ENCODE results near the gene FAT3. TPM values are rescaled to one million over a fixed set of nuclear protein-coding genes. Genes with fewer than 3 reads are reported as not detected.

Gene FAT3
- total RNA-seq (2022): 0.02 and 0.05 TPM in 2 replicates
- percentile 3 among the genes with signal in this experiment for Bru-seq, nascent RNA
- percentile 3 among the genes with signal in this experiment for BruChase-seq, experiment 1, labeled RNA remaining after a 6-hour chase
- BruChase-seq, experiment 2, labeled RNA remaining after a 2-hour chase: percentile 4 among the genes with signal in this experiment
- long read RNA-seq: 0 reads

DNA sequence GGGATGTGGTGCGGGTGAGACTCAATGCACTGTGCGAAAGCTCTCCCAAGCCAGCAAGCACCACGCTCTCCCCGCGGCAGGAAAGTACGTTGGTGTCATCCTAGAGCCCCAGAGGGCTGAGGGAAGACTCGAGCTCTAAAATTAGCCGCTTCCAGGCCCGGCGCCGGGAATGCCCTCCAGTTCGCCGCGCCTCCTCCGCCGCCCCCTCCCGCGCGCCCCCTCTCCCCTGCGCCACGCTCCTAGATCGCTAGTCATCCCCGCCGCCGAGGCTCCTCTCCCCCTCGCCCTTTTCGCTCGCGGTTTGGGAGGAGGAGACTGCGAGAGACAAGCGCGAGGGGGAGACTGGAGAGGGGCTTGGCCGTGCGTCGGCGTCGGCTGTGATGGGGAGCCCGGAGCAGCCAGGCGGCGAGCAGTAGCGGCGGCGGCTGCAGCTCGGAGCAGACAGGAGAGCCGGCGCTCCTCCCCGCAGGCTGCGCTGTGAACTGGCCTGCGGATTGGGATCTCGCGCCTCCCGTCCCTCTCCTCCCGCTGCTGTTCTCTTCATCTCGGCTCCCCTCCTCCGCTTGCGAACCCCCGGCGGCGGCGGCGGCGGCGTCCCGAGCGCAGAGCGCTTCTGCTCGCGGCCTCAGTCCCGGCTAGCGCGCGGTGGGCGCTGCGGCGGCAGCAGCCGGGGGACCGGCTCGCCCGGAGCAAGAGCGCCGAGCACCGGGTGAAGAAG lies at the start of gene FAT3:
Gene FAT3, plus strand, starts transcription at position 412 of the 718 bp plus-strand sequence. CDS start 127,295 bp downstream, outside the sequence.
- Mint-ChIP-seq H3K4me3 (ENCODE audit: unreplicated experiment) (peak within 1 kb of the TSS; percentile 71), H3K9me3 (ENCODE audit: unreplicated experiment) (no peaks in the 10 kb centered on the region), H3K27ac (ENCODE audit: low read depth, unreplicated experiment) (no peak within 1 kb of the TSS), H3K4me1 (ENCODE audit: insufficient read depth, unreplicated experiment) (peaks cover 10% of the 10 kb centered on the region), H3K27me3 (ENCODE audit: insufficient read depth, unreplicated experiment) (peaks cover 65% of the 10 kb centered on the region), H3K36me3 (ENCODE audit: insufficient read depth, unreplicated experiment) (no peaks in the 10 kb centered on the region)
- BruUV-seq (replicated peaks): no TSS peak
- CTCF ChIA-PET: interaction anchor here (0.7 kb wide), 1 partner anchor 290 kb away, joined by 3 read pairs; no protein-coding TSS in a partner anchor
- POLR2A ChIA-PET: interaction anchor here (0.9 kb wide), 1 partner anchor 83 kb away, joined by 4 read pairs; no protein-coding TSS in a partner anchor
- DNase-seq (ENCODE audit: unreplicated experiment): no peak
- TF ChIP-seq, protein P1, sequence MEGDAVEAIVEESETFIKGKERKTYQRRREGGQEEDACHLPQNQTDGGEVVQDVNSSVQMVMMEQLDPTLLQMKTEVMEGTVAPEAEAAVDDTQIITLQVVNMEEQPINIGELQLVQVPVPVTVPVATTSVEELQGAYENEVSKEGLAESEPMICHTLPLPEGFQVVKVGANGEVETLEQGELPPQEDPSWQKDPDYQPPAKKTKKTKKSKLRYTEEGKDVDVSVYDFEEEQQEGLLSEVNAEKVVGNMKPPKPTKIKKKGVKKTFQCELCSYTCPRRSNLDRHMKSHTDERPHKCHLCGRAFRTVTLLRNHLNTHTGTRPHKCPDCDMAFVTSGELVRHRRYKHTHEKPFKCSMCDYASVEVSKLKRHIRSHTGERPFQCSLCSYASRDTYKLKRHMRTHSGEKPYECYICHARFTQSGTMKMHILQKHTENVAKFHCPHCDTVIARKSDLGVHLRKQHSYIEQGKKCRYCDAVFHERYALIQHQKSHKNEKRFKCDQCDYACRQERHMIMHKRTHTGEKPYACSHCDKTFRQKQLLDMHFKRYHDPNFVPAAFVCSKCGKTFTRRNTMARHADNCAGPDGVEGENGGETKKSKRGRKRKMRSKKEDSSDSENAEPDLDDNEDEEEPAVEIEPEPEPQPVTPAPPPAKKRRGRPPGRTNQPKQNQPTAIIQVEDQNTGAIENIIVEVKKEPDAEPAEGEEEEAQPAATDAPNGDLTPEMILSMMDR (IDR thresholded peaks at IDR 0.05; ENCODE audit: unreplicated experiment): no peak
- intact Hi-C loops (cut with micrococcal nuclease): no loop called here

DNA sequence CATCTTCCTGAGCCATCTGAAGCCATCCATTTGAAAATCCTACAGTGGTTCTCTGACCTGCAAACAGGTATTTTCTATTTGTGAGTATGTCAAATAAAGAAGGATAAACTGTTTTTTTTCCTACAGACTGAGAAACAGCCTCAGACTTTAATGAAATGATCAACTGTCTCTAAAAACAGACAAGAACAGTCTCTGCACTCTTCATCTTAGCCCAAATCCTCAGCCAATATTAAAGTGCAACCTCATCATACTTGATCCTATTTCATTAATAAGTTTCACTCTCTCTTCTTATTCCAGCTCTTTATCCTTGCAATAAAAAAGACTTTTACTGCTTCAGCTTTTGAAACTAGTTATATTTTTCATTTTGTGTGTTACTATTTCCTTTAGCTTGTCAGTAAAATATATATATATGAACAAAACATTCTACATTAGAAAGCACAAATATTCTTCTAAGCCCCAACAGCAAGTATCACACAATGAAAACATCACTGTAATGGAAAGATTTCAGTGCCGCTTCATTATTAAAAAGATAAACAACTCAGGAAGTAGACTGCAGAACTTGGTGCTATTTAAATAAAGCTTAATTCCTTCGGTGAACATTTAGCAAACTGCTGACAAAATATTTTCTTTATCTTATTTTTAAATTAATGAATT lies 45.5 kb upstream of the FAT3 start:
- Mint-ChIP-seq H3K27me3 (ENCODE audit: insufficient read depth, unreplicated experiment) (no peaks in the 10 kb centered on the region), H3K27ac (ENCODE audit: low read depth, unreplicated experiment) (peak overlapping the region; percentile 92), H3K9me3 (ENCODE audit: unreplicated experiment) (no peaks in the 10 kb centered on the region), H3K4me3 (ENCODE audit: unreplicated experiment) (no peak overlapping the region), H3K4me1 (ENCODE audit: insufficient read depth, unreplicated experiment) (peaks cover 20% of the 10 kb centered on the region), H3K36me3 (ENCODE audit: insufficient read depth, unreplicated experiment) (no peaks in the 10 kb centered on the region)
- ChIA-PET CTCF (no interaction called here), POLR2A (interaction anchor here (0.7 kb wide), 1 partner anchor 171 kb away, joined by 3 read pairs; no protein-coding TSS in a partner anchor)
- intact Hi-C loops (cut with micrococcal nuclease): no loop called here
- TF ChIP-seq, protein P1 (IDR thresholded peaks at IDR 0.05; ENCODE audit: unreplicated experiment): no peak
- DNase-seq (ENCODE audit: unreplicated experiment): no peak
- BruUV-seq (replicated peaks): no TSS peak

DNA sequence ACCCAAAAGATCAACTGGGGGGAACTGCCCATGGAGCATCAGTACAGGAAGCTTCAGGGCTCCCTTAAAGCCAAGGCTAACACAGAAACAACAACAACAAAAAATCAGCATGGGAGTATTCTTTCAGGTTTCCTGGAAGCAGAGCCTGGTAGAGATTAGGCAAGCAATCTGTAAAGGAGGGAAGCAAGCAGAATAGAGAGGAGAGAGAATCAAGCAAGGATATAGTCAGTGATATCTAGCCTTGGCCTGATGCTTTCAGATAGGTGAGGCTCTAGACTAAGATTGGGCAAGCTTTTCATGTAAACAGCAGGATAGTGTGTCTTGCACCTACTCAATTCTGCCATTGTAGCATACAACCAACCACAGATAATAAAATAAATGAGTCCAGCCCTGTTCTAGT lies 44.4 kb upstream of the FAT3 start:
- ChIA-PET CTCF (interaction anchor here (0.6 to 0.7 kb wide), 2 partner anchors 426 to 585 kb away, joined by 3 to 4 read pairs; no protein-coding TSS in a partner anchor), POLR2A (interaction anchor here (0.7 kb wide), 2 partner anchors 36 to 1642 kb away, joined by 3 read pairs; no protein-coding TSS in a partner anchor)
- no TSS peak for BruUV-seq (replicated peaks)
- peaks cover 20% of the 10 kb centered on the region for H3K4me1 Mint-ChIP-seq (ENCODE audit: insufficient read depth, unreplicated experiment)
- H3K27me3 Mint-ChIP-seq (ENCODE audit: insufficient read depth, unreplicated experiment): no peaks in the 10 kb centered on the region
- TF ChIP-seq, protein P1 (IDR thresholded peaks at IDR 0.05; ENCODE audit: unreplicated experiment): no peak
- no peaks in the 10 kb centered on the region for H3K9me3 Mint-ChIP-seq (ENCODE audit: unreplicated experiment)
- no peak for DNase-seq (ENCODE audit: unreplicated experiment)
- no peaks in the 10 kb centered on the region for H3K36me3 Mint-ChIP-seq (ENCODE audit: insufficient read depth, unreplicated experiment)
- no peak overlapping the region for H3K4me3 Mint-ChIP-seq (ENCODE audit: unreplicated experiment)
- intact Hi-C loops (cut with micrococcal nuclease): no loop called here
- peak overlapping the region; percentile 92 for H3K27ac Mint-ChIP-seq (ENCODE audit: low read depth, unreplicated experiment)

Data from MCF 10A (cell line).